ENCODE data around the gene OR51B4. TPM values are rescaled to one million over a fixed set of nuclear protein-coding genes. Genes with fewer than 3 reads are reported as not detected.
"Not testable (repeated sequence)": the region's sequence is repeated elsewhere in the genome, so short reads cannot be mapped to it uniquely, and the experiment has no call there.

Gene OR51B4
- total and polyA plus RNA-seq, 2 experiments from 2014 or later, result not detected

DNA sequence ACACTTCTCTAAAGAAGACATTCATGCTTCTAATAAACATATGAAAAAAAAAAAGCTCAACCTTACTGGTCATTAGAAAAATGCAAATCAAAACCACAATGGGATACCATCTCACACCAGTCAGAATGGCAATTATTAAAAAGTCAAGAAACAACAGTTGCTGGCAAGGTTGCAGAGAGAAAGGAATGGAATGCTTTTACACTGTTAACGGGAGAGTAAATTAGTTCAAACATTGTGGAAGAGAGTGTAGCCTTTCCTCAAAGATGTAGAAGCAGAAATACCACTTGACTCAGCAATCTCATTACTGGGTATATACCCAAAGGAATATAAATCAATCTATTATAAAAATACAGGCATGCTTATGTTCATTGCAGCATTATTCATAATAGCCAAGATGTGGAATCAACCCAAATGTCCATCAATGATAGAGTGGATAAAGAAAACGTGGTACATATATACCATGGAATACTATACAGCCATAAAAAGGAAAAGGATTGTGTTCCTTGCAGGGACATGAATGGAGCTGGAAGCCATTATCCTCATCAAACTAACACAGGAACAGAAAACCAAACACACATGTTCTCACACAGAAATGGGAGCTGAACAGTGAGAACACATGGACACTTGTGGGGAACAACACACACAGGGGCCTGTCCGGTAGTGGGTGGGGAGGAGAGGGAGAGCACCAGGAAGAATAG lies 11.7 kb upstream of the OR51B4 start:
- not testable (repeated sequence) for H3K4me1 ChIP-seq (ENCODE audit: insufficient read depth); H3K9me3 Mint-ChIP-seq; DNase-seq (ENCODE audit: low spot score); ATAC-seq; H2AFZ ChIP-seq; H3K36me3 ChIP-seq (ENCODE audit: insufficient read depth); H3K27me3 ChIP-seq (ENCODE audit: insufficient read depth); H3K4me3 ChIP-seq; H3K4me3 Mint-ChIP-seq; H3K27me3 Mint-ChIP-seq (ENCODE audit: insufficient read depth, low read depth, poor library complexity); H3F3A ChIP-seq (replicated peaks; ENCODE audit: low read depth); H3K4me1 Mint-ChIP-seq; H3K79me2 ChIP-seq (replicated peaks; ENCODE audit: insufficient read depth); H3K9me2 ChIP-seq (ENCODE audit: insufficient read depth); H3K36me3 Mint-ChIP-seq (ENCODE audit: low read depth); H3K27ac ChIP-seq (ENCODE audit: low read depth); H3K4me2 ChIP-seq; H3K27ac Mint-ChIP-seq; H4K20me1 ChIP-seq (replicated peaks; ENCODE audit: insufficient read depth)

DNA sequence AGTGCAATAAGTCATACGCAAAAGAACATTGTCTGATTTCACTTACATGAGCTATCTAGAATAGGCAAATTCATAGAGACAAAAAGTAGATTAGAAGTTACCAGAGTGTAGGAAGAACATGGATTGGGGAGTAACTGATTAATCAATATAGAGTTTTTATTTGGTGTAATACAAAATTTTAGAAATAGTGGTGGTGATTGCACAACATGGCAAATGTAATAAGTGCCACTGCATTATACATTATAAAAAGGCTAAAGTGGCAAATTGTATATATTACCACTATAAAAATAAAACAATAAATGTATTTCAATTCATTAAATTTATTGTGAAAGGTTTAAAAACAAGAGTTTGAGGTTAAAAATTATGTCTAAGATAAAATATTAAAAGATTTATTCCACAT lies 8.7 kb upstream of the OR51B4 start:
- TF ChIP-seq, protein P1, sequence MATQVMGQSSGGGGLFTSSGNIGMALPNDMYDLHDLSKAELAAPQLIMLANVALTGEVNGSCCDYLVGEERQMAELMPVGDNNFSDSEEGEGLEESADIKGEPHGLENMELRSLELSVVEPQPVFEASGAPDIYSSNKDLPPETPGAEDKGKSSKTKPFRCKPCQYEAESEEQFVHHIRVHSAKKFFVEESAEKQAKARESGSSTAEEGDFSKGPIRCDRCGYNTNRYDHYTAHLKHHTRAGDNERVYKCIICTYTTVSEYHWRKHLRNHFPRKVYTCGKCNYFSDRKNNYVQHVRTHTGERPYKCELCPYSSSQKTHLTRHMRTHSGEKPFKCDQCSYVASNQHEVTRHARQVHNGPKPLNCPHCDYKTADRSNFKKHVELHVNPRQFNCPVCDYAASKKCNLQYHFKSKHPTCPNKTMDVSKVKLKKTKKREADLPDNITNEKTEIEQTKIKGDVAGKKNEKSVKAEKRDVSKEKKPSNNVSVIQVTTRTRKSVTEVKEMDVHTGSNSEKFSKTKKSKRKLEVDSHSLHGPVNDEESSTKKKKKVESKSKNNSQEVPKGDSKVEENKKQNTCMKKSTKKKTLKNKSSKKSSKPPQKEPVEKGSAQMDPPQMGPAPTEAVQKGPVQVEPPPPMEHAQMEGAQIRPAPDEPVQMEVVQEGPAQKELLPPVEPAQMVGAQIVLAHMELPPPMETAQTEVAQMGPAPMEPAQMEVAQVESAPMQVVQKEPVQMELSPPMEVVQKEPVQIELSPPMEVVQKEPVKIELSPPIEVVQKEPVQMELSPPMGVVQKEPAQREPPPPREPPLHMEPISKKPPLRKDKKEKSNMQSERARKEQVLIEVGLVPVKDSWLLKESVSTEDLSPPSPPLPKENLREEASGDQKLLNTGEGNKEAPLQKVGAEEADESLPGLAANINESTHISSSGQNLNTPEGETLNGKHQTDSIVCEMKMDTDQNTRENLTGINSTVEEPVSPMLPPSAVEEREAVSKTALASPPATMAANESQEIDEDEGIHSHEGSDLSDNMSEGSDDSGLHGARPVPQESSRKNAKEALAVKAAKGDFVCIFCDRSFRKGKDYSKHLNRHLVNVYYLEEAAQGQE (IDR thresholded peaks at IDR 0.05; ENCODE audit: unreplicated experiment), result no peak
- no peaks in the 10 kb centered on the region for H3K9me3 Mint-ChIP-seq

DNA sequence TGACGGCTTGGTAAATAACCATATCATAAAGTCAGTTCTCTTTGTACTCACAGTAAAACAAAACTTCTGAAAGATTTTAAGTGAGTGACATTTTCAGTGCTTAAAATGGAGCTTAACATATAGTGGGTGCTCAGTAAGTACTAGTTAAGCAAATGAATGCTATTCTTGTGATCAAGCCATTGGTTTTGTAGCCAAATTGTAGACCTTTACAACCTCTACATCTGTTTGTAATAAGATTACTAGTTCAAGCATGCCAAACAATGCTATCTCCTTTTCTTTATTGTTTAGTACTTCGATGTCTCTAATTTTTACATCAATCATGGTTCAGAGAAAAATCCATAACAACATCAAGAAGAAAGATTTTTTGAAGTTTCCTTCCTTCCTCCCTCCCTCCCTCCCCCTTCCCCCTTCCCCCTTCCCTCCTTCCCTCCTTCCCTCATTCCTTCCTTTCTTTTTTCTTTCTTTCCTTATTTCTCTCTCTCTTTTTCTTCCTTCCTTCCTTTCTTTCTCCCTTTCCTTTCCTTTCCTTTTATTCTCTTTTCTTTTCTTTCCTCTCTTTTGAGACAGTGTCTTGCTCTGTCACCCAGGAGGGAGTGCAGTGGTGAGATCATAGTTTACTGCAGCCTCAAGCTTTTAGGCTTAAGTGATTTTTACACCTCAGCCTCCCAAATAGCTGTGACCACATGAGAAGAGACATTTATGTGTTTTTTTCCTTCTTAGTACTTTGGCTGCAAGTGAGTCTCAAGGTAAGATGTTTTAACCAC lies 5.7 kb upstream of the OR51B4 start:
- Mint-ChIP-seq H3K36me3 (ENCODE audit: low read depth) (no peaks in the 10 kb centered on the region), H3K9me3 (no peaks in the 10 kb centered on the region), H3K4me3 (no peak overlapping the region), H3K27me3 (ENCODE audit: insufficient read depth, low read depth, poor library complexity) (no peaks in the 10 kb centered on the region), H3K4me1 (no peaks in the 10 kb centered on the region), H3K27ac (no peak overlapping the region)
- ATAC-seq, result no peak
- Histone ChIP-seq H3K27me3 (ENCODE audit: insufficient read depth) (no peaks in the 10 kb centered on the region), H3K4me3 (no peak overlapping the region), H4K20me1 (replicated peaks; ENCODE audit: insufficient read depth) (no peaks in the 10 kb centered on the region), H3K79me2 (replicated peaks; ENCODE audit: insufficient read depth) (no peaks in the 10 kb centered on the region), H3K27ac (ENCODE audit: low read depth) (no peak overlapping the region), H3K4me1 (ENCODE audit: insufficient read depth) (no peaks in the 10 kb centered on the region), H3K9me2 (ENCODE audit: insufficient read depth) (no peaks in the 10 kb centered on the region), H3K4me2 (no peak overlapping the region), H3K36me3 (ENCODE audit: insufficient read depth) (no peaks in the 10 kb centered on the region), H2AFZ (0 out of 2 replicates have a peak overlapping the region, but pooled peaks have one; percentile 70), H3F3A (replicated peaks; ENCODE audit: low read depth) (no peaks in the 10 kb centered on the region)
- DNase-seq (ENCODE audit: low spot score), result no peak
- TF ChIP-seq, protein P1 (IDR thresholded peaks at IDR 0.05; ENCODE audit: unreplicated experiment), result no peak
- no peak for TF ChIP-seq ZNF331 (CRISPR knock-in tag; IDR thresholded peaks at IDR 0.05; ENCODE audit: low read depth)
- TF ChIP-seq JUNB (IDR thresholded peaks at IDR 0.05; ENCODE audit: unreplicated experiment), result no peak
- no peak for TF ChIP-seq STAT1 (IDR thresholded peaks at IDR 0.05; ENCODE audit: unreplicated experiment)

More for the DNA sequence above, 8.7 kb upstream of the OR51B4 start:
- Mint-ChIP-seq H3K4me3 (no peak overlapping the region), H3K4me1 (no peaks in the 10 kb centered on the region), H3K27ac (no peak overlapping the region), H3K36me3 (ENCODE audit: low read depth) (no peaks in the 10 kb centered on the region), H3K27me3 (ENCODE audit: insufficient read depth, low read depth, poor library complexity) (no peaks in the 10 kb centered on the region)
- no peaks in the 10 kb centered on the region for H3K79me2 ChIP-seq (replicated peaks; ENCODE audit: insufficient read depth)
- H3K4me3 ChIP-seq, result no peak overlapping the region
- no peaks in the 10 kb centered on the region for H3K27me3 ChIP-seq (ENCODE audit: insufficient read depth)
- H3K4me1 ChIP-seq (ENCODE audit: insufficient read depth), result no peaks in the 10 kb centered on the region
- no peaks in the 10 kb centered on the region for H3K9me2 ChIP-seq (ENCODE audit: insufficient read depth)
- no peak for DNase-seq (ENCODE audit: low spot score)
- H2AFZ ChIP-seq, result no peak overlapping the region
- H3K27ac ChIP-seq (ENCODE audit: low read depth), result no peak overlapping the region
- no peaks in the 10 kb centered on the region for H4K20me1 ChIP-seq (replicated peaks; ENCODE audit: insufficient read depth)
- no peak for ATAC-seq
- no peak overlapping the region for H3K4me2 ChIP-seq
- no peaks in the 10 kb centered on the region for H3F3A ChIP-seq (replicated peaks; ENCODE audit: low read depth)
- H3K36me3 ChIP-seq (ENCODE audit: insufficient read depth), result no peaks in the 10 kb centered on the region
